KMS-11 (cell line): ENCODE measurements around the gene TMEM234.

Source experiments
- H2AFZ ChIP-seq: fragments of 200-600 bp; sonication (generic); 2 replicates; pipeline ENCODE4 v1.6.1; 2016; ENCODE audit warnings: antibody characterized with exemption, mixed run types, low read depth
- H3K27ac ChIP-seq: fragments of 200-600 bp; sonication (generic); 2 replicates; pipeline ENCODE4 v1.6.1; 2016; ENCODE audit warnings: mild to moderate bottlenecking, mixed run types
- H3K27me3 ChIP-seq: fragments of 200-600 bp; sonication (generic); 2 replicates; pipeline ENCODE4 v1.6.1; 2017; ENCODE audit warnings: mild to moderate bottlenecking, low read depth, mixed run types, moderate library complexity; ENCODE audit not compliant: insufficient read depth
- H3K36me3 ChIP-seq: fragments of 200-600 bp; sonication (generic); 2 replicates; pipeline ENCODE4 v1.6.1; 2017; ENCODE audit warnings: mild to moderate bottlenecking, mixed run types; ENCODE audit not compliant: insufficient read depth
- H3K4me1 ChIP-seq: fragments of 200-600 bp; sonication (generic); 2 replicates; pipeline ENCODE4 v1.6.1; 2016; ENCODE audit warnings: mild to moderate bottlenecking, low read depth, mixed run types; ENCODE audit not compliant: poor library complexity, severe bottlenecking
- H3K4me2 ChIP-seq: fragments of 200-600 bp; sonication (generic); 2 replicates; pipeline ENCODE4 v1.7.0; 2016; ENCODE audit warnings: mild to moderate bottlenecking, mixed run types
- H3K4me3 ChIP-seq: fragments of 200-600 bp; sonication (generic); IDR thresholded peaks from 2 replicates; pipeline ENCODE4 v1.6.1; 2017; ENCODE audit warnings: low read depth, low read length, mixed read lengths; ENCODE audit not compliant: insufficient read depth
- H3K79me2 ChIP-seq: fragments of 200-600 bp; sonication (generic); 2 replicates; pipeline ENCODE4 v1.6.1; 2016; ENCODE audit warnings: low read depth, mixed run types; ENCODE audit not compliant: insufficient read depth
- H3K9ac ChIP-seq: fragments of 200-600 bp; sonication (generic); 2 replicates; pipeline ENCODE4 v1.6.1; 2016; ENCODE audit warnings: mild to moderate bottlenecking, mixed run types
- H4K20me1 ChIP-seq: fragments of 200-600 bp; sonication (generic); 2 replicates; pipeline ENCODE4 v1.6.1; 2016; ENCODE audit warnings: mild to moderate bottlenecking, mixed run types; ENCODE audit not compliant: insufficient read depth
- CTCF ChIP-seq: fragments of 200-600 bp; sonication (generic); conservative IDR thresholded peaks from 2 replicates; pipeline ENCODE4 v1.6.1; 2017; ENCODE audit warnings: low read depth, mild to moderate bottlenecking, antibody characterized with exemption, low read length, moderate library complexity, mixed read lengths

TMEM234 gene

GRCh38 chr1:32180186-32181060 lies 41.7 kb downstream of the TMEM234 start:
- Histone ChIP-seq H3K27ac (peak overlapping the region; percentile 56), H3K79me2 (peaks cover 51% of the 10 kb centered on the region), H3K4me3 (peak overlapping the region; percentile 48), H2AFZ (peak overlapping the region; percentile 62; the same call in 1 of the 2 replicates), H4K20me1 (no peaks in the 10 kb centered on the region), H3K36me3 (peaks cover 21% of the 10 kb centered on the region; the same call in 1 of the 2 replicates), H3K27me3 (no peaks in the 10 kb centered on the region), H3K9ac (peak overlapping the region; percentile 80), H3K4me1 (peaks cover 73% of the 10 kb centered on the region), H3K4me2 (peak overlapping the region; percentile 79)
- TF ChIP-seq CTCF: no peak

GRCh38 chr1:32179443-32180185 lies 42.5 kb downstream of the TMEM234 start, which contains the start of gene TXLNA:
Gene TXLNA, plus strand, starts transcription at chr1:32179675. Its CDS starts 671 bp downstream, at chr1:32180346.
- H3K4me1 ChIP-seq: peaks cover 65% of the 10 kb centered on the region
- H2AFZ ChIP-seq: peak within 1 kb of the TSS; percentile 62
- H4K20me1 ChIP-seq: no peaks in the 10 kb centered on the region
- H3K79me2 ChIP-seq: peaks cover 45% of the 10 kb centered on the region
- TF ChIP-seq CTCF: no peak
- peak within 1 kb of the TSS; percentile 80 for H3K9ac ChIP-seq
- peak within 1 kb of the TSS; percentile 56 for H3K27ac ChIP-seq
- H3K36me3 ChIP-seq: peaks cover 19% of the 10 kb centered on the region; the same call in 1 of the 2 replicates
- peak within 1 kb of the TSS; percentile 48 for H3K4me3 ChIP-seq
- H3K4me2 ChIP-seq: peak within 1 kb of the TSS; percentile 79
- no peaks in the 10 kb centered on the region for H3K27me3 ChIP-seq

DNA sequence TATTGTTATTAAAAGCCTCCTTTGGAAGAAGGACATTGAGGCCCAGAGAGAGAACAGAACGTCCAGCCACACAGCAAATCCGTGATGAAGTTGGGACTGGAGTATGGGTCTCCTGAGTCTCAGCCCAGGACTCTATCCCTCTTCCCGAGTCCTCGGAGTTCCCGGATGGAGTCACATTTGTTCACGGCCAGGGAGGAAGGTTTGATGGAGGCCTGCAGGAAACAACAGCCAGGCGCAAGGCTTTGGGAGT lies 43.0 kb downstream of the TMEM234 start:
- peaks cover 60% of the 10 kb centered on the region for H3K4me1 ChIP-seq
- peak overlapping the region; percentile 56 for H3K27ac ChIP-seq
- H3K4me3 ChIP-seq: peak overlapping the region; percentile 36
- no peaks in the 10 kb centered on the region for H4K20me1 ChIP-seq
- H2AFZ ChIP-seq: peak overlapping the region; percentile 62
- H3K4me2 ChIP-seq: peak overlapping the region; percentile 77
- peak overlapping the region; percentile 80; the same call in 1 of the 2 replicates for H3K9ac ChIP-seq
- no peak for TF ChIP-seq CTCF
- no peaks in the 10 kb centered on the region for H3K27me3 ChIP-seq
- peaks cover 40% of the 10 kb centered on the region for H3K79me2 ChIP-seq
- H3K36me3 ChIP-seq: peaks cover 14% of the 10 kb centered on the region; the same call in 1 of the 2 replicates

- peak overlapping the region; percentile 56 for H3K27ac ChIP-seq
- no peak for TF ChIP-seq CTCF
- H3K9ac ChIP-seq: peak overlapping the region; percentile 80; the same call in 1 of the 2 replicates
- H3K4me3 ChIP-seq: peak overlapping the region; percentile 36
- H3K4me1 ChIP-seq: peaks cover 55% of the 10 kb centered on the region
- H3K4me2 ChIP-seq: peak overlapping the region; percentile 77
- peaks cover 10% of the 10 kb centered on the region; the same call in 1 of the 2 replicates for H3K36me3 ChIP-seq
- peak overlapping the region; percentile 62; the same call in 1 of the 2 replicates for H2AFZ ChIP-seq
- H3K79me2 ChIP-seq: peaks cover 35% of the 10 kb centered on the region
- no peaks in the 10 kb centered on the region for H3K27me3 ChIP-seq
- no peaks in the 10 kb centered on the region for H4K20me1 ChIP-seq
Measured at GRCh38 chr1:32178380-32179192, 43.6 kb downstream of the TMEM234 start.
